ENCODE results near the gene NEUROD2. TPM values are rescaled to one million over a fixed set of nuclear protein-coding genes. Genes with fewer than 3 reads are reported as not detected.

Gene NEUROD2
- total RNA-seq, 2 donors from 2014 or later, result not detected

GRCh38 chr17:39639043-39639442 is 31.3 kb upstream of the NEUROD2 start:
- no peak overlapping the region for H3K9ac ChIP-seq (ENCODE audit: low read depth in 2 of 2, low read length in 2 of 2)
- intact Hi-C loops (cut with DNase I), result no loop called here
- no peak overlapping the region for H3K4me3 ChIP-seq
- no peak for DNase-seq
- no peaks in the 10 kb centered on the region for H3K27me3 ChIP-seq
- H3K4me1 ChIP-seq, result peaks cover 24% of the 10 kb centered on the region
- H3K9me3 ChIP-seq, result no peaks in the 10 kb centered on the region
- no peaks in the 10 kb centered on the region for H3K36me3 ChIP-seq
- H3K27ac ChIP-seq, result no peak overlapping the region
- no peak for TF ChIP-seq CTCF (IDR thresholded peaks at IDR 0.05)

- no peak for TF ChIP-seq CTCF (IDR thresholded peaks at IDR 0.05)
- Histone ChIP-seq H3K4me3 (peak overlapping the region; percentile 82), H3K9me3 (no peaks in the 10 kb centered on the region), H3K36me3 (no peaks in the 10 kb centered on the region), H3K27ac (no peak overlapping the region), H3K4me1 (peaks cover 30% of the 10 kb centered on the region), H3K9ac (ENCODE audit: low read depth in 2 of 2, low read length in 2 of 2) (no peak overlapping the region), H3K27me3 (no peaks in the 10 kb centered on the region)
- intact Hi-C loops (cut with DNase I), result no loop called here
- DNase-seq, result no peak
These were observed 30.6 kb upstream of the NEUROD2 start for GRCh38 chr17:39638317-39638716.

- Histone ChIP-seq H3K9me3 (no peaks in the 10 kb centered on the region), H3K27me3 (no peaks in the 10 kb centered on the region), H3K4me3 (peak within 1 kb of the TSS; percentile 82), H3K4me1 (peaks cover 31% of the 10 kb centered on the region), H3K9ac (ENCODE audit: low read depth in 2 of 2, low read length in 2 of 2) (peak within 1 kb of the TSS; percentile 72 to 93), H3K27ac (peak within 1 kb of the TSS; percentile 63), H3K36me3 (no peaks in the 10 kb centered on the region)
- DNase-seq, result peak; percentile 96
- no peak for TF ChIP-seq CTCF (IDR thresholded peaks at IDR 0.05)
- intact Hi-C loops (cut with DNase I), result no loop called here
These were observed 29.4 kb upstream of the NEUROD2 start, which contains the start of gene STARD3 for GRCh38 chr17:39636927-39637736. STARD3 (plus strand) TSS chr17:39637144; CDS start chr17:39653532, 16,388 bp downstream.

- peak overlapping the region; percentile 63 for H3K27ac ChIP-seq
- no peaks in the 10 kb centered on the region for H3K36me3 ChIP-seq
- H3K4me1 ChIP-seq, result peaks cover 31% of the 10 kb centered on the region
- H3K9ac ChIP-seq (ENCODE audit: low read depth in 2 of 2, low read length in 2 of 2), result peak overlapping the region; percentile 72 to 93
- no peak for TF ChIP-seq CTCF (IDR thresholded peaks at IDR 0.05)
- H3K4me3 ChIP-seq, result peak overlapping the region; percentile 82
- no peak for DNase-seq
- intact Hi-C loops (cut with DNase I), result no loop called here
- H3K9me3 ChIP-seq, result no peaks in the 10 kb centered on the region
- no peaks in the 10 kb centered on the region for H3K27me3 ChIP-seq
These were observed 28.8 kb upstream of the NEUROD2 start for GRCh38 chr17:39636587-39636926.

- H3K36me3 ChIP-seq, result no peaks in the 10 kb centered on the region
- no peaks in the 10 kb centered on the region for H3K9me3 ChIP-seq
- no peak overlapping the region for H3K27ac ChIP-seq
- no peak overlapping the region for H3K4me3 ChIP-seq
- DNase-seq, result no peak
- peak overlapping the region in 1 of 2 donors; percentile 93 for H3K9ac ChIP-seq (ENCODE audit: low read depth in 2 of 2, low read length in 2 of 2)
- no peaks in the 10 kb centered on the region for H3K27me3 ChIP-seq
- peaks cover 31% of the 10 kb centered on the region for H3K4me1 ChIP-seq
- intact Hi-C loops (cut with DNase I), result no loop called here
- no peak for TF ChIP-seq CTCF (IDR thresholded peaks at IDR 0.05)
These were observed 28.0 kb upstream of the NEUROD2 start for GRCh38 chr17:39635614-39636176.

Measured in colonic mucosa (tissue), 4 donors.